K562 (cell line): ENCODE results near the gene TOMM70. TPM values are rescaled to one million over a fixed set of nuclear protein-coding genes. Genes with fewer than 3 reads are reported as not detected.

Source experiments
- ATAC-seq: fragments of 200-7000 bp; cut with Tn5 transposase; 3 replicates; pipeline ENCODE4 v1.9.1; 2020; ENCODE audit warnings: moderate library complexity
- BruUV-seq: library from RNA; stranded (reverse); fragments of 400-500 nt; replicated peaks from 2 replicates; lab custom pipeline; 2021; lab: Mats Ljungman, UMichigan
- CTCF ChIA-PET: fragments of 300-600 bp; formaldehyde crosslinking; extraction: SDS; loops from one replicate; lab custom pipeline; 2021; ENCODE audit warnings: low intra/inter-chr PET ratio; lab: Yijun Ruan, JAX
- POLR2A ChIA-PET: fragments of 300-600, 350-650 bp; sonication (Branson Sonifier 250); formaldehyde crosslinking; extraction: SDS; loops from one replicate; lab custom pipeline; 2021; ENCODE audit warnings: antibody characterized with exemption, inconsistent platforms; lab: Yijun Ruan, JAX
- DNase-seq, 4 experiments: peaks; one replicate each; pipeline versions ENCODE4 v3.0.0 to v3.0.0-alpha.2; 2011 to 2018; ENCODE audit warnings: low spot score in 3 of 4, mixed read lengths in 3 of 4; ENCODE audit errors: extremely low read depth in 1 of 4
- FAIRE-seq: peaks from 2 replicates; lab custom pipeline; 2011; peaks lifted over from hg19 to GRCh38; lab: Jason Lieb, UNC
- H2AFZ ChIP-seq: 2 replicates; pipeline ENCODE4 v1.6.0; 2011; ENCODE audit warnings: low read depth, low read length, control low read depth, inconsistent platforms
- H3K27ac ChIP-seq: fragments of 200-600 bp; 3 replicates; pipeline ENCODE4 v1.8.0; 2011; ENCODE audit warnings: low read depth, mild to moderate bottlenecking, control low read depth, inconsistent platforms, low read length, moderate library complexity, mixed read lengths; ENCODE audit errors: extremely low read depth
- H3K27me3 ChIP-seq, 2 experiments: fragments of 300-600 bp in 1 of 2; 2 replicates in 1 of 2; 3 replicates in 1 of 2; pipeline versions ENCODE4 v1.6.0 to v1.8.0; 2011; ENCODE audit warnings: inconsistent platforms in 2 of 2, low read length in 2 of 2, mild to moderate bottlenecking in 1 of 2, mixed read lengths in 1 of 2, moderate library complexity in 1 of 2; ENCODE audit not compliant: control insufficient read depth in 2 of 2, insufficient read depth in 2 of 2
- H3K36me3 ChIP-seq: fragments of 300-600 bp; 3 replicates; pipeline ENCODE4 v1.8.0; 2011; ENCODE audit warnings: mild to moderate bottlenecking, low read length, inconsistent platforms; ENCODE audit not compliant: control insufficient read depth, insufficient read depth
- H3K4me1 ChIP-seq, 2 experiments: fragments of 200-600 bp in 1 of 2; replicated peaks in 1 of 2; 2 replicates in 1 of 2; 3 replicates in 1 of 2; pipeline versions ENCODE4 v1.5.1 to v1.8.0; 2011; ENCODE audit warnings: inconsistent platforms in 2 of 2, low read length in 2 of 2, mild to moderate bottlenecking in 1 of 2, mixed read lengths in 1 of 2, moderate library complexity in 1 of 2; ENCODE audit not compliant: control insufficient read depth in 2 of 2, insufficient read depth in 2 of 2
- H3K4me2 ChIP-seq: 2 replicates; pipeline ENCODE4 v1.6.1; 2011; ENCODE audit warnings: low read length, control low read depth, inconsistent platforms, mixed read lengths; ENCODE audit not compliant: insufficient read depth
- H3K4me3 ChIP-seq: fragments of 200-600 bp; sonication (generic), shearing (Covaris generic); 2 replicates; pipeline ENCODE4 v1.5.1; 2016; ENCODE audit warnings: control low read depth, inconsistent platforms
- H3K79me2 ChIP-seq: fragments of 200-600 bp; 3 replicates; pipeline ENCODE4 v1.8.0; 2011; ENCODE audit warnings: low read length, inconsistent platforms; ENCODE audit not compliant: control insufficient read depth, insufficient read depth
- H3K9ac ChIP-seq, 2 experiments: 2 replicates each; pipeline versions ENCODE4 v1.6.0 to v1.6.1; 2011; ENCODE audit warnings: low read depth in 2 of 2, low read length in 2 of 2, control low read depth in 1 of 2, inconsistent platforms in 1 of 2, mild to moderate bottlenecking in 1 of 2, mixed read lengths in 1 of 2; ENCODE audit not compliant: insufficient read depth in 1 of 2
- H3K9me1 ChIP-seq: one replicate; pipeline ENCODE4 v1.6.0; 2011; ENCODE audit warnings: inconsistent platforms, mild to moderate bottlenecking, low read length, moderate library complexity; ENCODE audit not compliant: control insufficient read depth, insufficient read depth
- H3K9me3 ChIP-seq: replicated peaks from 2 replicates; pipeline ENCODE4 v1.5.1; 2011; ENCODE audit warnings: low read depth, low read length, inconsistent platforms; ENCODE audit not compliant: control insufficient read depth, insufficient read depth
- H4K20me1 ChIP-seq: replicated peaks from 2 replicates; pipeline ENCODE4 v1.6.1; 2011; ENCODE audit warnings: low read length, inconsistent platforms, mixed read lengths; ENCODE audit not compliant: control insufficient read depth, insufficient read depth
- MEIS2 ChIP-seq: fragments of 450-650 bp; IDR thresholded peaks from 2 replicates; pipeline ENCODE4 v1.6.1; 2014; ENCODE audit warnings: mild to moderate bottlenecking; ENCODE audit not compliant: partially characterized antibody
- PKNOX1 ChIP-seq: fragments of 450-650 bp; IDR thresholded peaks from 2 replicates; pipeline ENCODE4 v1.6.1; 2016
- SMAD1 ChIP-seq: fragments of 150-350 bp; IDR thresholded peaks from 2 replicates; pipeline ENCODE4 v1.6.1; 2014; ENCODE audit warnings: low read length, low read depth; ENCODE audit not compliant: partially characterized antibody
- WGBS: fragments of 100-300 bp; shearing (Covaris generic); methylation state at CpG from one replicate; pipeline ENCODE4 v1.1.6; 2016; ENCODE audit warnings: low coverage, mixed read lengths; ENCODE audit not compliant: insufficient coverage; ENCODE audit errors: missing lambda C conversion rate; 5-methylcytosine and 5-hydroxymethylcytosine counted together
- in situ Hi-C: fragments of 300-500 bp; cut with MboI; formaldehyde crosslinking; loops from 4 replicates; pipeline ENCODE4 v1.15.0; 2018; ENCODE audit warnings: inconsistent platforms, mixed read lengths
- intact Hi-C: fragments of 100-400 bp; cut with micrococcal nuclease; formaldehyde crosslinking; loops from 2 replicates; pipeline ENCODE4 v1.14.2; 2022
- polyA plus RNA-seq, 8 experiments: library from polyadenylated mRNA; depleted of rRNA in 4 of 8; stranded (reverse) in 5 of 8; unstranded in 3 of 8; fragments of >200 nt; fragmentation: Nextera tagmentation in 2 of 8; fragmentation: Illumina TruSeq in 1 of 8; extraction: Ambion mirVana in 2 of 8; extraction: Trizol in 1 of 8; gene quantifications; 2 replicates each; pipeline versions ENCODE4 v1.2.1 to v1.2.3, GENCODE V29; 2011 to 2014; ENCODE audit warnings: inconsistent platforms in 1 of 8, missing spikeins in 1 of 8
- total RNA-seq, 7 experiments: library from RNA; depleted of rRNA in 6 of 7; stranded (reverse); fragments of >200 nt in 6 of 7; fragmentation: Illumina TruSeq in 2 of 7; extraction: Trizol in 2 of 7; gene quantifications; 2 replicates each; pipeline versions ENCODE4 v1.2.1 to v1.2.3, GENCODE V29; 2011 to 2021; ENCODE audit warnings: low replicate concordance in 1 of 7
- TF ChIP-seq, protein P1 (sequence below), 2 experiments: IDR thresholded peaks in 1 of 2; conservative IDR thresholded peaks in 1 of 2; 2 replicates each; pipeline ENCODE4 v1.6.1; 2016; ENCODE audit warnings: low read depth in 2 of 2, mild to moderate bottlenecking in 1 of 2, missing compliant biosample characterization in 1 of 2, missing genetic modification characterization in 1 of 2, moderate library complexity in 1 of 2

The TOMM70 gene
- total and polyA plus RNA-seq, 9 of the 15 experiments (the other 6 are each of a cell fraction or from before 2014, with no cell fraction given): 17.5 to 75.6 (median 54.9) TPM

DNA sequence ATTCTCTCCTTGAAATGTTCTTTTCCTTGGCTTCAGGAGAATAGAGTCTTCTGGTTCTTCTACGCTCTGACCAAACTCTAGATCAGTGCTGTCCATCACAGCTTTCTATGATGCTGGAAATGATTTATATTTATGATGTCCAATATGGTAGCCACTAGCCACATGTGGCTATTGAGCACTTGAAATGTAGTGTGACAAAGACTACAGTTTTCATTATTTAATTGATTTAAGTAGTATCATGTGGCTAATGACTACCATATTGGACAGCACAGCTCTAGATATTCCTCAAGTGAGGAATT is 3.3 kb upstream of the TOMM70 start:
- H3K4me2 ChIP-seq: peak overlapping the region; percentile 79
- peaks cover 2% of the 10 kb centered on the region; the same call in 1 of the 2 replicates for H4K20me1 ChIP-seq
- CTCF ChIA-PET: no interaction called here
- no peak for FAIRE-seq
- 36% methylated on average over 1 of the region's 1 CpG for WGBS
- 0 out of 3 replicates have a peak, but pooled peaks cover 4% of the 10 kb centered on the region for H3K36me3 ChIP-seq
- DNase-seq: no peak
- H3K4me1 ChIP-seq: peaks cover 0 to 3% of the 10 kb centered on the region in 2 experiments; a peak in 1 of 5 replicates
- intact Hi-C loops: loop anchor here (5.0 to 10.0 kb wide), 4 partner anchors 48 to 1281 kb away; partner anchors contain the start of genes RPL24, TBC1D23 and TFG
- H3K9me3 ChIP-seq: no peaks in the 10 kb centered on the region
- H3K79me2 ChIP-seq: peaks cover 82% of the 10 kb centered on the region
- POLR2A ChIA-PET: interaction anchor here (0.6 kb wide), 3 partner anchors 61 to 211 kb away, joined by 3 to 4 read pairs (median 3); no protein-coding TSS in a partner anchor
- BruUV-seq: no TSS peak
- no peaks in the 10 kb centered on the region for H3K27me3 ChIP-seq
- peak overlapping the region; percentile 56; the same call in 1 of the 3 replicates for H3K27ac ChIP-seq
- H3K9me1 ChIP-seq: no peaks in the 10 kb centered on the region
- TF ChIP-seq MEIS2 (peak; percentile 72), PKNOX1 (peak; percentile 71), SMAD1 (no peak)
- TF ChIP-seq, protein P1, sequence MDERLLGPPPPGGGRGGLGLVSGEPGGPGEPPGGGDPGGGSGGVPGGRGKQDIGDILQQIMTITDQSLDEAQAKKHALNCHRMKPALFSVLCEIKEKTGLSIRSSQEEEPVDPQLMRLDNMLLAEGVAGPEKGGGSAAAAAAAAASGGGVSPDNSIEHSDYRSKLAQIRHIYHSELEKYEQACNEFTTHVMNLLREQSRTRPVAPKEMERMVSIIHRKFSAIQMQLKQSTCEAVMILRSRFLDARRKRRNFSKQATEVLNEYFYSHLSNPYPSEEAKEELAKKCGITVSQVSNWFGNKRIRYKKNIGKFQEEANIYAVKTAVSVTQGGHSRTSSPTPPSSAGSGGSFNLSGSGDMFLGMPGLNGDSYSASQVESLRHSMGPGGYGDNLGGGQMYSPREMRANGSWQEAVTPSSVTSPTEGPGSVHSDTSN (CRISPR knock-in tag; IDR thresholded peaks at IDR 0.05; ENCODE audit: low read depth): no peak
- TF ChIP-seq, protein P1 (tag; conservative IDR thresholded peaks at IDR 0.05; ENCODE audit: low read depth): 0 out of 2 replicates have a peak, but pooled peaks have one; percentile 47
- H2AFZ ChIP-seq: no peak overlapping the region
- H3K4me3 ChIP-seq: peak overlapping the region; percentile 97
- H3K9ac ChIP-seq: peak overlapping the region in 1 of 2 experiments; percentile 96; a peak in 1 of 4 replicates
- in situ Hi-C loops: no loop called here
- ATAC-seq: no peak
